GM18499 (cell line): ENCODE results near the gene MYO10.

Source experiments
- ATAC-seq: cut with Tn5 transposase; IDR thresholded peaks from one replicate; pipeline ENCODE4 v1.9.1; 2021; ENCODE audit warnings: moderate number of reproducible peaks; ENCODE audit not compliant: insufficient read depth, unreplicated experiment

The MYO10 gene

GRCh38 chr5:16792598-16793275 is 143.4 kb downstream of the MYO10 start:
- no peak for ATAC-seq

GRCh38 chr5:16791904-16792597 is 144.0 kb downstream of the MYO10 start:
- ATAC-seq: no peak

- ATAC-seq: no peak
Observed at GRCh38 chr5:16791036-16791705, 144.9 kb downstream of the MYO10 start.

- ATAC-seq: no peak
Observed at GRCh38 chr5:16788957-16789356, 147.1 kb downstream of the MYO10 start.

GRCh38 chr5:16787278-16787677 is 148.8 kb downstream of the MYO10 start:
- no peak for ATAC-seq

GRCh38 chr5:16784843-16785791 is 151.0 kb downstream of the MYO10 start:
- ATAC-seq: peak; percentile 97

- no peak for ATAC-seq
Observed at GRCh38 chr5:16784088-16784487, 152.0 kb downstream of the MYO10 start.

GRCh38 chr5:16781828-16782626 is 154.1 kb downstream of the MYO10 start:
- ATAC-seq: no peak

- ATAC-seq: no peak
Observed at GRCh38 chr5:16780325-16780724, 155.8 kb downstream of the MYO10 start.

- no peak for ATAC-seq
Observed at GRCh38 chr5:16777432-16777831, 158.7 kb downstream of the MYO10 start.

- ATAC-seq: no peak
Observed at GRCh38 chr5:16776611-16777251, 159.4 kb downstream of the MYO10 start.

GRCh38 chr5:16774806-16775205 is 161.3 kb downstream of the MYO10 start:
- no peak for ATAC-seq

- no peak for ATAC-seq
Observed at GRCh38 chr5:16773991-16774390, 162.1 kb downstream of the MYO10 start.

- ATAC-seq: no peak
Observed at GRCh38 chr5:16772556-16772955, 163.5 kb downstream of the MYO10 start.

GRCh38 chr5:16768184-16768583 is 167.9 kb downstream of the MYO10 start:
- no peak for ATAC-seq

GRCh38 chr5:16763211-16763610 is 172.9 kb downstream of the MYO10 start:
- ATAC-seq: no peak

- ATAC-seq: peak; percentile 65
Observed at GRCh38 chr5:16759147-16759773, 176.8 kb downstream of the MYO10 start.

- no peak for ATAC-seq
Observed at GRCh38 chr5:16757989-16758501, 178.0 kb downstream of the MYO10 start.
